Natural killer cell (primary cell): ENCODE results near the gene PITRM1. TPM values are rescaled to one million over a fixed set of nuclear protein-coding genes. Genes with fewer than 3 reads are reported as not detected.

Experiments
- ATAC-seq, 3 donors: fragments of 150-1000 bp in 2 of 3; fragments of 200-7000 bp in 1 of 3; cut with Tn5 transposase; 1 replicate in 1 of 3; 2 replicates in 2 of 3; pipeline ENCODE4 v1.10.0; 2021; ENCODE audit warnings: mild to moderate bottlenecking in 2 of 3, moderate library complexity in 2 of 3
- DNase-seq, 2 donors: peaks; one replicate each; pipeline versions ENCODE4 v3.0.0 to v3.0.0-alpha.2; 2013 to 2021; ENCODE audit warnings: mixed read lengths in 1 of 2
- H3K27ac ChIP-seq: one replicate; pipeline ENCODE4 v1.5.1; 2013; ENCODE audit warnings: mild to moderate bottlenecking, low read length
- H3K27me3 ChIP-seq: one replicate; pipeline ENCODE4 v1.6.1; 2013; ENCODE audit warnings: low read length; ENCODE audit not compliant: control insufficient read depth, insufficient read depth
- H3K36me3 ChIP-seq: one replicate; pipeline ENCODE4 v1.6.1; 2013; ENCODE audit warnings: low read length; ENCODE audit not compliant: control insufficient read depth, insufficient read depth
- H3K4me1 ChIP-seq: one replicate; pipeline ENCODE4 v1.6.1; 2013; ENCODE audit warnings: low read length; ENCODE audit not compliant: control insufficient read depth, insufficient read depth
- H3K4me3 ChIP-seq: one replicate; pipeline ENCODE4 v1.5.1; 2013; ENCODE audit warnings: low read length
- H3K9me3 ChIP-seq: one replicate; pipeline ENCODE4 v1.6.1; 2013; ENCODE audit warnings: low read length; ENCODE audit not compliant: control insufficient read depth, insufficient read depth
- H3K27ac Mint-ChIP-seq, 2 donors: one replicate each; pipeline ENCODE4 v1.8.0; 2022; ENCODE audit warnings: mild to moderate bottlenecking in 2 of 2, mixed read lengths in 2 of 2, moderate library complexity in 1 of 2
- H3K27me3 Mint-ChIP-seq, 2 donors: one replicate each; pipeline ENCODE4 v1.8.0; 2022; ENCODE audit warnings: low read depth in 2 of 2, mixed read lengths in 2 of 2
- H3K36me3 Mint-ChIP-seq: one replicate; pipeline ENCODE4 v1.8.0; 2022; ENCODE audit warnings: mixed read lengths
- H3K4me1 Mint-ChIP-seq, 2 donors: one replicate each; pipeline ENCODE4 v1.8.0; 2022; ENCODE audit warnings: mixed read lengths in 2 of 2
- H3K4me3 Mint-ChIP-seq: one replicate; pipeline ENCODE4 v1.8.0; 2022; ENCODE audit warnings: mild to moderate bottlenecking, moderate library complexity, mixed read lengths
- H3K9me3 Mint-ChIP-seq, 2 donors: one replicate each; pipeline ENCODE4 v1.8.0; 2022; ENCODE audit warnings: mixed read lengths in 2 of 2
- CTCF ChIP-seq: fragments of 200-600 bp; IDR thresholded peaks from one replicate; pipeline ENCODE4 v1.8.0; 2022; ENCODE audit warnings: antibody characterized with exemption
- WGBS: methylation state at CpG from one replicate; pipeline ENCODE4 v1.1.7; 2013; ENCODE audit warnings: missing lambda C conversion rate; ENCODE audit not compliant: insufficient coverage; 5-methylcytosine and 5-hydroxymethylcytosine counted together
- intact Hi-C: fragments of 100-400 bp; cut with micrococcal nuclease; formaldehyde crosslinking; loops from one replicate; pipeline ENCODE4 v1.14.2; 2022
- total RNA-seq, 4 donors: library from RNA; stranded (reverse); fragments of 120-200 nt in 1 of 4; gene quantifications; one replicate each; pipeline versions ENCODE4 v1.2.3 to v1.2.4, GENCODE V29; 2013 to 2022

The PITRM1 gene
- total RNA-seq, 3 donors from 2014 or later (not counting 1 experiment from before 2014, with no cell fraction given), result 67.1 to 89.0 (median 70.6) TPM

GRCh38 chr10:3118641-3119091 lies 53.9 kb downstream of the PITRM1 start:
- no peaks in the 10 kb centered on the region for H3K27me3 ChIP-seq
- no peak overlapping the region for H3K4me3 Mint-ChIP-seq
- no peak overlapping the region for H3K27ac ChIP-seq
- H3K9me3 Mint-ChIP-seq, result no peaks in the 10 kb centered on the region
- no peak overlapping the region for H3K27ac Mint-ChIP-seq
- H3K27me3 Mint-ChIP-seq, result no peaks in the 10 kb centered on the region
- DNase-seq (no peak), ATAC-seq (no peak)
- intact Hi-C loops, result no loop called here
- no peaks in the 10 kb centered on the region for H3K4me1 ChIP-seq
- no peaks in the 10 kb centered on the region for H3K9me3 ChIP-seq
- TF ChIP-seq CTCF, result no peak
- no peaks in the 10 kb centered on the region for H3K4me1 Mint-ChIP-seq
- peaks cover 42% of the 10 kb centered on the region for H3K36me3 ChIP-seq
- no peak overlapping the region for H3K4me3 ChIP-seq
- 95% methylated on average over 32 of the region's 32 CpGs for WGBS
- H3K36me3 Mint-ChIP-seq, result peaks cover 7% of the 10 kb centered on the region

- DNase-seq (no peak), ATAC-seq (no peak)
- intact Hi-C loops, result no loop called here
- no peak overlapping the region for H3K27ac ChIP-seq
- no peaks in the 10 kb centered on the region for H3K4me1 ChIP-seq
- Mint-ChIP-seq H3K9me3 (no peaks in the 10 kb centered on the region), H3K27ac (no peak overlapping the region), H3K36me3 (peaks cover 7% of the 10 kb centered on the region), H3K27me3 (no peaks in the 10 kb centered on the region), H3K4me3 (no peak overlapping the region), H3K4me1 (no peaks in the 10 kb centered on the region)
- H3K27me3 ChIP-seq, result no peaks in the 10 kb centered on the region
- H3K4me3 ChIP-seq, result no peak overlapping the region
- H3K9me3 ChIP-seq, result no peaks in the 10 kb centered on the region
- TF ChIP-seq CTCF, result no peak
- H3K36me3 ChIP-seq, result peaks cover 45% of the 10 kb centered on the region
- 98% methylated on average over 12 of the region's 12 CpGs for WGBS
Measured at GRCh38 chr10:3117486-3117885, 55.1 kb downstream of the PITRM1 start.

- H3K4me1 Mint-ChIP-seq, result no peaks in the 10 kb centered on the region
- H3K9me3 Mint-ChIP-seq, result no peaks in the 10 kb centered on the region
- no peaks in the 10 kb centered on the region for H3K27me3 Mint-ChIP-seq
- Histone ChIP-seq H3K4me1 (no peaks in the 10 kb centered on the region), H3K4me3 (no peak overlapping the region), H3K27ac (no peak overlapping the region), H3K27me3 (no peaks in the 10 kb centered on the region), H3K36me3 (peaks cover 46% of the 10 kb centered on the region), H3K9me3 (no peaks in the 10 kb centered on the region)
- no peak for TF ChIP-seq CTCF
- H3K36me3 Mint-ChIP-seq, result peaks cover 7% of the 10 kb centered on the region
- ATAC-seq (no peak), DNase-seq (no peak)
- intact Hi-C loops, result no loop called here
- 96% methylated on average over 18 of the region's 20 CpGs for WGBS
- no peak overlapping the region for H3K27ac Mint-ChIP-seq
- no peak overlapping the region for H3K4me3 Mint-ChIP-seq
Measured at GRCh38 chr10:3116508-3117100, 56.0 kb downstream of the PITRM1 start.

GRCh38 chr10:3115685-3116084 lies 56.9 kb downstream of the PITRM1 start:
- H3K36me3 Mint-ChIP-seq, result peaks cover 7% of the 10 kb centered on the region
- H3K27me3 Mint-ChIP-seq, result no peaks in the 10 kb centered on the region
- no peaks in the 10 kb centered on the region for H3K9me3 Mint-ChIP-seq
- no peak for TF ChIP-seq CTCF
- no peak overlapping the region for H3K4me3 Mint-ChIP-seq
- Histone ChIP-seq H3K36me3 (peaks cover 49% of the 10 kb centered on the region), H3K4me3 (no peak overlapping the region), H3K27me3 (no peaks in the 10 kb centered on the region), H3K27ac (no peak overlapping the region), H3K4me1 (no peaks in the 10 kb centered on the region), H3K9me3 (no peaks in the 10 kb centered on the region)
- ATAC-seq (no peak), DNase-seq (no peak)
- WGBS, result 94% methylated on average over 8 of the region's 8 CpGs
- peaks cover 0 to 2% of the 10 kb centered on the region in 2 donors for H3K4me1 Mint-ChIP-seq
- peak overlapping the region in 1 of 2 donors; percentile 65 for H3K27ac Mint-ChIP-seq
- intact Hi-C loops, result no loop called here
